Bladder microvascular endothelial cell (primary cell): ENCODE results near the gene MEX3B. TPM values are rescaled to one million over a fixed set of nuclear protein-coding genes. Genes with fewer than 3 reads are reported as not detected.

ENCODE experiments used
- total RNA-seq: library from RNA; depleted of rRNA; stranded (reverse); fragments of >200 nt; gene quantifications from 2 replicates; pipeline ENCODE4 v1.2.3, GENCODE V29; 2014

MEX3B gene
- 6.8 and 11.1 TPM in 2 replicates for total RNA-seq

GRCh38 chr15:82045892-82046665, at the start of gene MEX3B:
Gene MEX3B, minus strand, starts transcription at chr15:82046018. Its CDS starts 313 bp downstream, at chr15:82045705.

Other genes starting within 250 kb of the MEX3B start
- 17.3 and 33.0 TPM in 2 replicates for gene EFL1, start 216.7 kb upstream of the MEX3B start, total RNA-seq
- 0.06 and 0.65 TPM in 2 replicates for gene SAXO2, start 216.8 kb upstream of the MEX3B start, total RNA-seq